Uterus (tissue), 2 donors: Measurements from ENCODE around the gene KLHDC2.

Experiments used
- CTCF ChIP-seq, 4 experiments: fragments of 200-600 bp in 2 of 4; fragments of 450-650 bp in 2 of 4; sonication (generic) in 2 of 4; IDR thresholded peaks; one replicate each; pipeline ENCODE4 v1.5.1; 2016 to 2019; ENCODE audit warnings: antibody characterized with exemption in 4 of 4, mild to moderate bottlenecking in 2 of 4, moderate library complexity in 1 of 4
- POLR2A ChIP-seq, 2 donors: fragments of 450-650 bp; IDR thresholded peaks; one replicate each; pipeline ENCODE4 v1.6.1; 2016; ENCODE audit warnings: antibody characterized with exemption in 2 of 2, mild to moderate bottlenecking in 1 of 2, moderate library complexity in 1 of 2

GRCh38 chr14:49769171-49769570 lies 1.2 kb downstream of the KLHDC2 start:
- TF ChIP-seq CTCF (IDR thresholded peaks at IDR 0.05) = no peak
- no peak for TF ChIP-seq POLR2A (IDR thresholded peaks at IDR 0.05)
